T-helper 1 cell treated with Interleukin-12 subunit alpha and Interleukin-12 subunit beta and Interleukin-4 antibody, amounts not matched to agents 30 μg/mL and 1 μg/mL, for 36 hours (primary cell): ENCODE results near the gene NKAPL.

ENCODE experiments used
- H3K27ac Mint-ChIP-seq: one replicate; pipeline ENCODE4 v1.8.0; 2021; ENCODE audit warnings: mild to moderate bottlenecking, mixed read lengths
- H3K27me3 Mint-ChIP-seq: one replicate; pipeline ENCODE4 v1.8.0; 2021; ENCODE audit warnings: low read depth, mixed read lengths
- H3K36me3 Mint-ChIP-seq: one replicate; pipeline ENCODE4 v1.8.0; 2021; ENCODE audit warnings: low read depth, mixed read lengths
- H3K4me1 Mint-ChIP-seq: one replicate; pipeline ENCODE4 v1.8.0; 2021; ENCODE audit warnings: low read depth, mixed read lengths
- H3K4me3 Mint-ChIP-seq: one replicate; pipeline ENCODE4 v1.8.0; 2021; ENCODE audit warnings: mild to moderate bottlenecking, moderate library complexity, mixed read lengths
- H3K9me3 Mint-ChIP-seq: one replicate; pipeline ENCODE4 v1.8.0; 2021; ENCODE audit warnings: mixed read lengths

NKAPL gene

DNA sequence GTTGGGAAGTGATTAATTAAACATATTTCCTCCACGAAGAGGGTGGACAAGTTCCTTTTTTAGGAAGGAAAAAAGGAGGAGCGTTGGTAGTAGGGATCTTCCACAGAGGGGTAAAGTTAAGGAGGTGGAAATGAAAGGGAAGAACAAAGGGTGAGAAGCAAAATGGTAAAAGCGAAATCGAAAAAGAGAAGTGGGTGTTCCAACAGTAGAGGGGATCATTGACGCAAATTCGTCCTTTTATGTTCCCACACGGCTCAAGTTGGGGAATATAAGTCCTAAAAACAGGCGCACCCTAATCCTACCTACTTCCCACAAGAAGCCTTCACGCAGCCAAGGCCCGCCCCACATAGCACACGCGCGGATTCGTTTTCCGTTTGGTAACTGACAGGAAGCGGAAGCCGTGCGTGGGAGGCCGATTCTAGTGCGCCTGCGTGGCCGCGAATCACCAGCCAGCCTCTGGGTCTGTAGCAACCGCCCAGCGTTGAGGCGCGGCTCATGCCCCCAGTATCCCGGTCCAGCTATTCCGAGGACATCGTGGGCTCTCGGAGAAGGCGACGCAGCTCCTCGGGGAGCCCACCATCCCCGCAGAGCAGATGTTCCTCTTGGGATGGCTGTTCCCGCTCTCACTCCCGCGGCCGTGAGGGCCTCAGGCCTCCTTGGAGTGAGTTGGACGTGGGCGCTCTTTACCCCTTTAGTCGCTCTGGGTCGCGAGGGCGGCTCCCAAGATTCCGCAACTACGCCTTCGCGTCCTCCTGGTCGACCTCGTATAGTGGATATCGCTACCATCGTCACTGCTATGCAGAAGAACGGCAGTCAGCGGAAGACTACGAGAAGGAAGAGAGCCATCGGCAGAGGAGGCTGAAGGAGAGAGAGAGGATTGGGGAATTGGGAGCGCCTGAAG is at the start of gene NKAPL:
Gene NKAPL, plus strand, starts transcription at position 421 of the 901 bp plus-strand sequence. Its CDS starts 75 bp downstream, at position 496.
- Mint-ChIP-seq H3K36me3 (peaks cover 6% of the 10 kb centered on the region), H3K27ac (no peak within 1 kb of the TSS), H3K4me3 (no peak within 1 kb of the TSS), H3K9me3 (peaks cover 17% of the 10 kb centered on the region), H3K27me3 (peaks cover 16% of the 10 kb centered on the region), H3K4me1 (peaks cover 7% of the 10 kb centered on the region)

DNA sequence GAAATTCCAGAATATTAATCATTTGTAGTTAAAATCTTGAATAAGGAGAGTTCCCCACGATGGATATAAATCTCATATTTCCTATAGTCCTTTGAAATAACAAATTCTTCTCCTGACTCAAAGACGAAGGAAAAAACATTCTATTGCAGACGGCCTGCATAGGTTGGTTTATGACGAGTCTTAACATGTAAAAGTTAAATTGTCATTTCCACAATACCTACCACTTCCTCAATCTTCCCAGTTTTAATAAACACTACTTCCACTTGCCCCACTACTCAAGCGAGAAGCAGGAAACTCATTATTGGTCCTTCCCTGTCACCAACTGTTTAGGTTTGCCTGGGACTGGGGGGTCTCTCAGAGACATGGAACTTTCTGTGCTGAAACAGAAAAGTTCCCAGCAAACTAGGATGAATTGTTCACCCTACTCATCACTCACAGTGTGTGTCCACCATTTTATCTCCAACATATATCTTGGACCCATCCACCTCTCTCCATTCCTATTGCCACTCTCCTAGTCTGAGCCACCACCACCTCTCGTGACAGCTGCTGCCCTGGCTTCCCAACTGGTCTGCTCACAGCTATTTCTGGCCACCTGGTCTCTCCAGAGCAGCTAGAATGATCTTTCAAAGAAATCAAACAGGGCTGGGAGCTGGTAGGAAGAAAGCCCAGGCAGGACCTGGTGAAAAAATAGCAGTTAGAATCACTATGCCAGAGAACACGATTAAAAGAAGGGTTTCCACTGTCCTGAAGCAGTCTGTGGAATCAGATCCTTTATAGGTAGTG is 49.2 kb upstream of the NKAPL start:
- Mint-ChIP-seq H3K27me3 (peaks cover 93% of the 10 kb centered on the region), H3K36me3 (peaks cover 8% of the 10 kb centered on the region), H3K4me1 (peaks cover 34% of the 10 kb centered on the region), H3K9me3 (peaks cover 23% of the 10 kb centered on the region), H3K27ac (no peak overlapping the region), H3K4me3 (no peak overlapping the region)

DNA sequence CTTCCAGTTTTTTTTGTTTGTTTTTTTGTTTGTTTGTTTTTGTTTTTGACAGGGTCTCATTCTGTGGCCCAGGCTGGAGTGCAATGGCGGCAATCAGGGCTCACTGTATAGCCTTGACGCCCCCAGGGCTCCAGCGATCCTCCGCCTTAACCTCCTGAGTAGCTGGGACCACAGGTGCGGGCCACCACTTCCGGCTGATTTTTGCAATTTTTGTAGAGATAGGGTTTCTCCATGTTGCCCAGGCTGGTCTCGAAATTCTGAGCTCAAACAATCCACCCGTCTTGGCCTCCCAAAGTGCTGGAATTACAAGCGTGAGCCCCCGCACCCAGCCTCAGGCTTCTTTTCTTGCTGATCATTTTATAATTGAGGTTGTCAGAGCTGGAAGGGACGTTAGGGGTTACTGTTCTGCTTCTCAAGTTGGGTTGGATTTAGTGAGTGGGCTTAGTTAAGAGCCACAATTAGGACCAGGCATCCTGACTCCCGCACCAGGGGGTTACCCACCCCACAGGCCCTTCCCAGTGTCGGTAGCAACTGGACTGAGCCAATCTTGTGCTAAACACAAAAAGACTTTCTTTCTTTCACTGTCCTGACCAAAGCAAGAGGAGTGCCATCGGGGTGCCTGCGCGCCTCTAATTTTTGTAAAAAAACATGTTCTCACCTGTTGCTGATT is 47.1 kb upstream of the NKAPL start:
- peaks cover 38% of the 10 kb centered on the region for H3K4me1 Mint-ChIP-seq
- peaks cover 89% of the 10 kb centered on the region for H3K27me3 Mint-ChIP-seq
- H3K27ac Mint-ChIP-seq = peak overlapping the region; percentile 72
- H3K9me3 Mint-ChIP-seq = peaks cover 15% of the 10 kb centered on the region
- H3K36me3 Mint-ChIP-seq = peaks cover 9% of the 10 kb centered on the region
- peak overlapping the region; percentile 76 for H3K4me3 Mint-ChIP-seq

DNA sequence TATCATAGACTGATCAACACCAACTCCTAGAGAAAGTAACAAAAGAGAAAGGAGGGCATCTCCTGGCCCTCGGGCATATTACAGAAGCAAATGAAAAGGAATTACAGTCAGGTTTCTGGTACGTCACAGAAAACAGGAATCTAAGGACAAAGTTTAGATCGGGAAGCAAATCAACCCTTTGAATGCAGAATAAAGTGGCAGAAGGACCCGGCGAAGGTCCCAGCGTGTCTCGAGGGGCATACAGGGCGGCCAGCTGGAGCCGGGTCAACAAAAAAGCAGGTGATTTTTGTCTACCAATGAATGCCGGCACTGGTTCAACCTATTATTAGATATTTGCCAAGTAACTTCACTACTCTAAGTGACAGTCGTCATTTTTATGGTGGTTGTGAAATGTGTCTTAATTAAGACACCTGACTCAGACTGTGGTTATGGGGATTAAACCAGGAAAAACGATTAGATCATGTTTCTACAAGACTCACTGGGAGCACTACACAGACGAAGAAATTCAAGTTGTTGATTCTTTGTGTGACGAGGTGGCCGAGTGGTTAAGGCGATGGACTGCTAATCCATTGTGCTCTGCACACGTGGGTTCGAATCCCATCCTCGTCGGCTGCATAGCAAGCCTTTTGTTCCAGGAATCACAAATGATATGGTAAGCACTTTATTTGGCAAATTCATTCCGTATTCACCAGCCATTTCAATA is 46.4 kb upstream of the NKAPL start:
- peak overlapping the region; percentile 76 for H3K4me3 Mint-ChIP-seq
- H3K4me1 Mint-ChIP-seq = peaks cover 32% of the 10 kb centered on the region
- peaks cover 4% of the 10 kb centered on the region for H3K36me3 Mint-ChIP-seq
- peaks cover 83% of the 10 kb centered on the region for H3K27me3 Mint-ChIP-seq
- peak overlapping the region; percentile 72 for H3K27ac Mint-ChIP-seq
- H3K9me3 Mint-ChIP-seq = peaks cover 9% of the 10 kb centered on the region

DNA sequence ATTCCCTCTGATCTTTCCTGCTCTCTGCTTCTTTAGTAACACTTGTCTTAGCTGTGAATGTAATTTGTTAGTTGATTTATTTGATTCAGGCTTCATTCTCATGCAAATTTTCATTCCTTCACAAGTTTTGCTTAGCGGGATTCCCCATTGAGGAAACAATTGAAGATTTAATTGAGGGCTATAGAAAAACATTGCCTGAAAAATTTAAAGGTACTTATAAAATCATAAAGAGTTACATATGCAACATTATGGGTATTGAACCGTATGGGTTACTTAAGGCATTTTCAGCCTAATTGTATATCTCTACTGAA is 45.9 kb upstream of the NKAPL start:
- H3K4me1 Mint-ChIP-seq = peaks cover 27% of the 10 kb centered on the region
- peaks cover 9% of the 10 kb centered on the region for H3K9me3 Mint-ChIP-seq
- peaks cover 4% of the 10 kb centered on the region for H3K36me3 Mint-ChIP-seq
- H3K27me3 Mint-ChIP-seq = peaks cover 77% of the 10 kb centered on the region
- H3K4me3 Mint-ChIP-seq = peak overlapping the region; percentile 61
- no peak overlapping the region for H3K27ac Mint-ChIP-seq

DNA sequence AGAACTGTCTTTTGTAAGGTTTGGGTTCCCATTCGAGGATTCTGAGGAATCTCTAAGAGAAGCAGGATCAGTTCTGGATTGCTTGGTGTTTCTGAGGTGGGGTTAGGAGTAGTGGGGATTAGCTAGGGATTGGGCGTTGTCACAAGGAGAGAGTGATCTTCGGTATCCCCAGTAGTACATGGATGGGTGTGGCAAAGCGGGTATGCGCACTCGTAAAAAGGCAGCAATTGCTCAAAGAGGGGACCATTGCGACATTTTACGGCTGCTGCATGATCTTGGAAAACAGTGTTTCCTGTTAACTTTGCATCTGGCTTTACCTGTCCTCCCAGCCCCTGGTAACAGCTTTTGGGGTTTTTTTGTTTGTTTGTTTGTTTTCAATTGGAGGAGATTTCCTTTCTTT is 43.7 kb upstream of the NKAPL start:
- H3K27me3 Mint-ChIP-seq = peaks cover 72% of the 10 kb centered on the region
- H3K27ac Mint-ChIP-seq = no peak overlapping the region
- peaks cover 30% of the 10 kb centered on the region for H3K4me1 Mint-ChIP-seq
- H3K9me3 Mint-ChIP-seq = no peaks in the 10 kb centered on the region
- H3K4me3 Mint-ChIP-seq = no peak overlapping the region
- H3K36me3 Mint-ChIP-seq = peaks cover 4% of the 10 kb centered on the region

DNA sequence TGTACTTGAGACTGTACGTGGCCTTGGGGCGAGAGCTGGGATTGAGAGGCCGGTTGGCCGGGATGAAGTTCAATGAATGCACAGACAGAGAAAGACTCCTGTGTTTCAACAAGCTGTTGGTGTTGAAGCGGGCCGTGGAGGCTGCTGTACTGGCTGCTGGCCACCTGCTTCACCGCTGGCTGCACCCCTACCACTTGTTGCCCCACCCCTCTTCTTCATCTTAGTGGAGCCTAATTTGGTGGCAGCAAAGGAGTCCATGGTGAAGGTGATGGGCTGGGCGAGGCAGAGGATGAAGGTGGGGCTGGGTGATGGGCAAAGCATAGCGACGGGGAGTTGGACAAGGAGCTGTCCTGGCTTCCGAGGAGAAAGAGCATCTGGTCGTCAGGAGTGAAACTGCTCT is 41.2 kb upstream of the NKAPL start:
- peak overlapping the region; percentile 50 for H3K4me3 Mint-ChIP-seq
- peaks cover 69% of the 10 kb centered on the region for H3K27me3 Mint-ChIP-seq
- peaks cover 15% of the 10 kb centered on the region for H3K4me1 Mint-ChIP-seq
- no peak overlapping the region for H3K27ac Mint-ChIP-seq
- H3K36me3 Mint-ChIP-seq = peaks cover 2% of the 10 kb centered on the region
- no peaks in the 10 kb centered on the region for H3K9me3 Mint-ChIP-seq

DNA sequence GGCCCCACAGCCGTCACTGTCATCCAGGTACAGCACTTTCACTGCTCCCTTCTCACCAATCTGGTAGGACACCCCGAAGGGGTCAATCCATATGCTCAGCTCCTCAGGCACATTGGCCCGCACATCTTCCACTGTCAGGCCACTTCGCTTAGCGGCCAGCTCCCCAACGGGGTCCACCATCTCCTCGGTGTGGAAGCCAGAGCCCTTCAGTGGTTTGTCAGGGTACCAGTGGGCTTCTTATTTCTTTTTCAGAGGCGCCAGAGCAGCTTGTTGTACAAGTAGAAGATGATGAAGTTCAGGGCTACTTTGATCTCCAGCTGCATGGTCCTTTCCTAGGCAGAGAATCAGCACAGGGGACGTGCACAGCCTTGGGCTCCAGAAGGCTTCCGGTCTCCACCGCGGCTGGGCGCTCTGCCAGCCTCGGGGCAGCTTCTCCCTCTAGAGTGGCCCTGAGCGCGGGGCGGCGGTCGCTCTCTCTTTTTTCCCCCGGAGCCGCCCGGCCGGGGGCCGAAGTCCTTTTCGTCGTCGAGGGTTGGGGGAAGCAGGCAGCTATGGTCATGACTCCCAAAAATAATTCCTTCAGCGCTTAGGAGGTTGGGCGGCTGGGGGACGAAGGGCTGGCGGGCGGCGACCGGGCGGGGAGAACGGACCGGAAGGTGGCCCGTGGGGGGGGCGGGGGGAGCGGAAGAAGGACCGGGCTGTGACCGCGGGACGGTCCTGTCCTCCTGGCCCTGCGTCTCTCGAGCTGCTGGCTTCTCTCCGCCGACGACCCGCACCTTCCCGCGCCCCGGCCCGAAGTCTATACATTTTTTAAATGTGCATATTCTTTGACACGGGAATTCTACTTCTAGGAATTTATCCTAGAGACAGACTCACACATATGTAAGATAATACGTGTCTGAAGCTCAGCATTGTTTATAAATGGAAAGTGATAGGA is 40.5 kb upstream of the NKAPL start:
- peak overlapping the region; percentile 80 for H3K4me3 Mint-ChIP-seq
- peaks cover 2% of the 10 kb centered on the region for H3K36me3 Mint-ChIP-seq
- H3K4me1 Mint-ChIP-seq = peaks cover 10% of the 10 kb centered on the region
- H3K27ac Mint-ChIP-seq = no peak overlapping the region
- H3K9me3 Mint-ChIP-seq = no peaks in the 10 kb centered on the region
- H3K27me3 Mint-ChIP-seq = peaks cover 69% of the 10 kb centered on the region

DNA sequence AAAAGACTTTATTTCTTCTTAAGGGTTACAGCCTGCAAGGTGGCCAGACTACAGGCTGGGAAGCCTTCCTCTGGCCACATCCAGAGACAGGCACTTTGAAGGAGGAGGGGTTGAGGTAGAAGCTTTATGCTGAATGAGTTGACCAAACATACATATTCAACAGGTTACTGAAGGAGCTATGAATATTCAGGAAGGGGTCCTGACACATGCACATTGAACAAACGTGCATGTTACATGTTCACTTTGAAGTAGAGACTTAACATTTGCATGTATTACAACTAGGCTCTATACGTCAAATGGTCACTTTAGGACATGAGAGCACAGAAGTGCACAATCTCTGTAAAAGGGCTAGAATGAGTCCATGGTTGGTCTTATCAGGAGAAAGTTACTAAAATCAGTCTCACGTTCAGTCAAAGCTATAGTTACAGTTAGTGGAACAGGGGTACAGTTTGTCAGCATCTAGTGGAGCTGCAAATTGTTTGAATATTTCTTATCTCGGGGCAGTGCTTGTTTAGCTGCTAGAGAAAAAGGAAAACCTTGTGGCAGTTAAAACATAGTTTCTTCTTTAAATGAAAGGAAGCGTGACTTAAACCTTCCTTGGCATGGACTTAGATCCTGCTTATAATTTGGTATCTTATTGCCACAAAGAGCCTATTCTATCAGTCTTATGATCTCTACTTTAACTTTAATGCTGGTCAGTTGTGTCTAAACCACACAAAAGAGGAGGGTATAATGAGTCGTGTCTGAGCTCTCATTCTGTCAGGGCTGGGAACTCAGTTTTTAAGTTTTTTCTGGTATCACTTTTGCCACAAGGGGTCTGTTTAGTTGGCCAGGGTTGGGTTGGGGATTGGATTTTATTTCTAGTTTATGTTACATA is 38.6 kb upstream of the NKAPL start:
- Mint-ChIP-seq H3K4me1 (peaks cover 8% of the 10 kb centered on the region), H3K4me3 (no peak overlapping the region), H3K36me3 (peaks cover 2% of the 10 kb centered on the region), H3K27me3 (peaks cover 64% of the 10 kb centered on the region), H3K27ac (no peak overlapping the region), H3K9me3 (no peaks in the 10 kb centered on the region)

DNA sequence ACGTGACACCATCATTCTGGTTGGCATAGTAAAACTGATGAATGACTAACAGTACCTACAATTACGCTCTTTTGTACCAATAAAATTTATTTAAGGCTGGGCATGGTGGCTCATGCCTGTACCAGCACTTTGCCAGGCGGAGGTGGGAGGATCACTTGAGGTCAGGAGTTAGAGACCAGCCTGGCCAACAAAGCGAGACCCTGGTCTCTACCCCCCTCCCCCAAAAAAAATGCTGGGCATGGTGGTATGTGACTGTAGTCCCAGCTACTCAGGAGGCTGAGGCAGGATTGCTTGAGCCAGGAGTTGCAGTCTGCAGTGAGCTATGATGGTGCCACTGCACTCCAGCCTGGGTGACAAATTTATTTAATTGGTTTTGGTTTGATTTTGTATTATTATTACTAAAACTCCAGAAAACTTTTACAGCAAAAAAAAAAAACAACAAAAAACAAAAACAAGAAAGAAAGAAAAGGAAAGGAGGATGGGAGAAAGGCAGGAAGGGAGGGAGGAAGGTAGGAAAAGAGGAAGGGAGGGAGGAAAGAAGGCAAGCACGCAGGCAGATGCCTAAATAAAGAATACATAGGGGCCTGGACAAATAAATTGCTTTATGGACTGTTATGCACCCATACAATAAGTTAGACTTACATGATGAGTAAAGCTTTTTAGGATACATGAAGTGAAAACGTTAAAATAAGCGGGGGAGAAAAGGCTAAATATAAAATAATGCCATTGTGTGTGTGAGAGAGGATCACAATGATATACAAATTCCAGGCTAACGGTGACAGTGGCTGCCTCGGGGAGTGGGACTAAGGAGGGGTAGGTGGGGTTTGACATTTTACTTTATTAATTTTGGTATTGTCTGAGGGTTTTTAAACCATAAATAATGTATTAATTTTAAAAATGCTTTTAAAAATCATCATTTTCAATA is 34.7 kb upstream of the NKAPL start:
- Mint-ChIP-seq H3K27ac (peak overlapping the region; percentile 18), H3K36me3 (peaks cover 10% of the 10 kb centered on the region), H3K4me3 (peak overlapping the region; percentile 86), H3K9me3 (no peaks in the 10 kb centered on the region), H3K27me3 (peaks cover 44% of the 10 kb centered on the region), H3K4me1 (peaks cover 13% of the 10 kb centered on the region)

DNA sequence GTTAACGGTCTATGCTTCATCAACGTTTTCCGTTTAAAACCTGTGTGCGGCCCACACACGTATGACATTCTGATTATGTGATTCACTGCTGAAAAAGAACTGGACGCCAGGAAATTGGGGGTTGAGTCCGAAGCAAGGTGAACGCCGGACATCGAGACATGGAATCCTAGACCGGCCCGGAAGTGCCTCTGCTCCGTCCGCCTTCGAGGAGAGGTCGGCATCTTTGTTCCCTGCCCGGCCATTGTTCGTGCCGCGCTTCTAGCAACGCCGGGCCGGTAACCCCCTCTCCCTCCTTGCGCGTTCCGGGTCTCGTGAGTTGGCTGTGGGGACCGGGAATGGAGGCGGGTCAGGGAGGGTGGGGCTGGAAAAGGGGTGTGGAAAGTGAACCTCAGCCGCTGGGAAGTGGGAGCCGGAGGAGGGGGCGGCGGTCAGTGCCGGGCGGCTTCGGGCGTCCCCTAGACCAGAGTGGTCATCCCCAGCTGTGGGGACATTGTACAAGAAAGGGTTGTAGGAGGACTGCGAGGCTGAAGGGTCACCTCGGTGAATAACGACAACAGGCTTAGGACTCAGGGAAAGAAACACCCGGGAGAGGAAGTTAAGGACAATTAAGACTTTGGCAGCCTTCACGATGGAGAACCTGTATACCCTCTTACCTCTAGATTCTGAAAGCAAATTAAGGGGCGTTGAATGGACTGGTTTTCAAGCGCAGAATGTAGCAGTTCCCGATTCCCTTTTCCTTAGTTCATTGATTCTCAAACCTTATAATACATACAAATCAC is 33.9 kb upstream of the NKAPL start, which contains the start of gene ZSCAN9:
Gene ZSCAN9, plus strand, starts transcription at position 220 of the 779 bp plus-strand sequence. CDS start 1,810 bp downstream, outside the sequence.
- Mint-ChIP-seq H3K27me3 (peaks cover 38% of the 10 kb centered on the region), H3K4me1 (peaks cover 13% of the 10 kb centered on the region), H3K9me3 (no peaks in the 10 kb centered on the region), H3K27ac (peak within 1 kb of the TSS; percentile 45), H3K4me3 (peak within 1 kb of the TSS; percentile 86), H3K36me3 (peaks cover 10% of the 10 kb centered on the region)
